SU-DHL-6 (cell line): ENCODE measurements around the gene CATSPER4.

Experiments
- H2AFZ ChIP-seq: fragments of 200-600 bp; sonication (generic); 2 replicates; pipeline ENCODE4 v1.6.1; 2014; ENCODE audit warnings: low read depth, mild to moderate bottlenecking, moderate library complexity, mixed read lengths, antibody characterized with exemption, low read length; ENCODE audit not compliant: severe bottlenecking
- H3F3A ChIP-seq: fragments of 200-600 bp; shearing (Covaris generic); 2 replicates; pipeline ENCODE4 v1.6.0; 2016; ENCODE audit warnings: antibody characterized with exemption, mild to moderate bottlenecking; ENCODE audit not compliant: insufficient read depth
- H3K27ac ChIP-seq: fragments of 200-600 bp; sonication (generic); 2 replicates; pipeline ENCODE4 v1.5.1; 2016; ENCODE audit warnings: low read depth, mild to moderate bottlenecking, low read length, moderate library complexity, mixed read lengths
- H3K27me3 ChIP-seq: fragments of 200-600 bp; sonication (generic), shearing (Covaris generic); 2 replicates; pipeline ENCODE4 v1.6.0; 2014; ENCODE audit warnings: mild to moderate bottlenecking, low read length
- H3K36me3 ChIP-seq: fragments of 200-600 bp; sonication (generic); 2 replicates; pipeline ENCODE4 v1.6.1; 2014; ENCODE audit warnings: mild to moderate bottlenecking, low read length, mixed read lengths
- H3K4me2 ChIP-seq: fragments of 300-600, 200-600 bp; shearing (Covaris generic), sonication (generic); 2 replicates; pipeline ENCODE4 v1.6.0; 2014; ENCODE audit warnings: low read length, low read depth, mild to moderate bottlenecking; ENCODE audit not compliant: poor library complexity, severe bottlenecking
- H3K4me3 ChIP-seq: fragments of 200-600 bp; sonication (generic); 2 replicates; pipeline ENCODE4 v1.5.1; 2014; ENCODE audit warnings: antibody characterized with exemption, low read length, mild to moderate bottlenecking, mixed read lengths; ENCODE audit not compliant: insufficient read depth, poor library complexity, severe bottlenecking
- H3K79me2 ChIP-seq: fragments of 200-600 bp; sonication (generic); 2 replicates; pipeline ENCODE4 v1.6.1; 2014; ENCODE audit warnings: mild to moderate bottlenecking, low read length, moderate library complexity; ENCODE audit not compliant: insufficient read depth
- H3K9ac ChIP-seq: fragments of 200-600 bp; sonication (generic); 2 replicates; pipeline ENCODE4 v1.7.0; 2014; ENCODE audit warnings: mild to moderate bottlenecking, low read length
- H3K9me2 ChIP-seq: fragments of 200-600 bp; sonication (generic); replicated peaks from 2 replicates; pipeline ENCODE4 v1.6.1; 2014; ENCODE audit warnings: low read length; ENCODE audit not compliant: insufficient read depth
- H3K9me3 ChIP-seq: fragments of 200-600 bp; sonication (generic); 2 replicates; pipeline ENCODE4 v1.6.1; 2014; ENCODE audit warnings: low read length, mixed read lengths; ENCODE audit not compliant: insufficient read depth
- H4K20me1 ChIP-seq: fragments of 200-600 bp; sonication (generic); 2 replicates; pipeline ENCODE4 v1.6.1; 2014; ENCODE audit warnings: low read depth, mild to moderate bottlenecking, antibody characterized with exemption, low read length, moderate library complexity, mixed read lengths
- EZH2phosphoT487 ChIP-seq: fragments of 200-600 bp; sonication (generic), shearing (Covaris generic); conservative IDR thresholded peaks from 2 replicates; pipeline ENCODE4 v1.6.1; 2018; ENCODE audit warnings: mild to moderate bottlenecking, antibody characterized with exemption, low read length, moderate library complexity, mixed read lengths
- TF ChIP-seq, protein P1 (sequence below): fragments of 200-600 bp; sonication (generic); IDR thresholded peaks from one replicate; pipeline ENCODE4 v1.5.1; 2017; ENCODE audit warnings: antibody characterized with exemption, mild to moderate bottlenecking, low read length, moderate library complexity; ENCODE audit not compliant: insufficient read depth, poor library complexity, severe bottlenecking

Gene CATSPER4

DNA sequence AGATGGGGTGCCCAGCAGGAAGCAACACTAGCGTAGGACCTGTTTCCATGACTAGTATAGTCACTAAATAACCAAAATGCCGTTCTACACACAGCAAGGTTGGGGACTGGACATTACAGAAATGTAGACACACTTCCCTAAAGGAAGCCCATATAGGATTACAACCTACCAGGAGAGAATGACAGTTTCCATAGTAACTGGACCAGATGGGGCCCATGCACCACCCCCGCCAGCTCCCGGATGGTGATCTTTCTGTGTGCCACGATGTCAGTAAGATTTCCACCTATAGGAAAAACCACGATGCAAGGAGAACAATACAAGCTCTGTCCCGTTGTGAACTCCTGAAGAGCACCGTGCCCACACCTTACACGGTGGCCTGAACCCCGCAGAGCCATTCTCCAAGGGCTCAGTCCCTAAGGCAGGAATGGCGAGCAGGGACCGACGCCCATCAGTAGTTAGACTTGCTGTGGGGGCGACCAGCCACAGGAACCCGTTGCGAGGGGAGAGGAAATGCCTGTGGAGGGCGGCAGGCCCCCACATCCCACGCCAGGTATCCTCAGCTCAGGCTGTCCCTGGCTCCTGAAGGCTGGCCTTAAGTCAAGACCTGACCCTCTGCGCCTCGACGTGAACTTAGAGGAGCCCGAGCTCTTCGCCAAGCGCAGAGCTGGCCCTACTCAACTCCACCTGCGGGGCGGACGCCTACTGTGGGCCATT, 30.0 kb downstream of the CATSPER4 start:
- Histone ChIP-seq H4K20me1 (no peaks in the 10 kb centered on the region), H3K79me2 (no peaks in the 10 kb centered on the region), H3K4me3 (no peak overlapping the region), H3K27me3 (no peaks in the 10 kb centered on the region), H3K9me3 (no peaks in the 10 kb centered on the region), H3K4me2 (no peak overlapping the region), H3F3A (no peaks in the 10 kb centered on the region), H2AFZ (no peak overlapping the region), H3K27ac (no peak overlapping the region), H3K36me3 (no peaks in the 10 kb centered on the region), H3K9ac (no peak overlapping the region), H3K9me2 (no peaks in the 10 kb centered on the region)
- no peak for TF ChIP-seq EZH2phosphoT487
- TF ChIP-seq, protein P1, sequence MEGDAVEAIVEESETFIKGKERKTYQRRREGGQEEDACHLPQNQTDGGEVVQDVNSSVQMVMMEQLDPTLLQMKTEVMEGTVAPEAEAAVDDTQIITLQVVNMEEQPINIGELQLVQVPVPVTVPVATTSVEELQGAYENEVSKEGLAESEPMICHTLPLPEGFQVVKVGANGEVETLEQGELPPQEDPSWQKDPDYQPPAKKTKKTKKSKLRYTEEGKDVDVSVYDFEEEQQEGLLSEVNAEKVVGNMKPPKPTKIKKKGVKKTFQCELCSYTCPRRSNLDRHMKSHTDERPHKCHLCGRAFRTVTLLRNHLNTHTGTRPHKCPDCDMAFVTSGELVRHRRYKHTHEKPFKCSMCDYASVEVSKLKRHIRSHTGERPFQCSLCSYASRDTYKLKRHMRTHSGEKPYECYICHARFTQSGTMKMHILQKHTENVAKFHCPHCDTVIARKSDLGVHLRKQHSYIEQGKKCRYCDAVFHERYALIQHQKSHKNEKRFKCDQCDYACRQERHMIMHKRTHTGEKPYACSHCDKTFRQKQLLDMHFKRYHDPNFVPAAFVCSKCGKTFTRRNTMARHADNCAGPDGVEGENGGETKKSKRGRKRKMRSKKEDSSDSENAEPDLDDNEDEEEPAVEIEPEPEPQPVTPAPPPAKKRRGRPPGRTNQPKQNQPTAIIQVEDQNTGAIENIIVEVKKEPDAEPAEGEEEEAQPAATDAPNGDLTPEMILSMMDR: no peak

DNA sequence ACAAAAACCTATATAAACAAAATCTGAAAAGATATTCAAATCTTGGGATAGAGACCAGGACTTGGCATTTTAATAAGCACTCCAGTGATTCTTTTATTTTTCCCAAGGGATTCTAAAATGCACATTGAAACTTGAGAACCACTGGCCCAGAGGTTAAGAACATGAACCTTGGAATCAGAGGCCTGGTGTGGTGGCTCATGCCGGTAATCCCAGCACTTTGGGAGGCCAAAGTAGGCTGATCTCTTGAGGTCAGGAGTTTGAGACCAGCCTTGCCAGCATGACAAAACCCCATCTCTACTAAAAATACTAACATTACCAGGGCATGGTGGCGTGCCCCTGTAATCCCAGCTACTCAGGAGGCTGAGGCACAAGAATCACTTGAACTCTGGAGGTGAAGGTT, 30.7 kb downstream of the CATSPER4 start:
- H3K79me2 ChIP-seq: no peaks in the 10 kb centered on the region
- H3K36me3 ChIP-seq: no peaks in the 10 kb centered on the region
- H3K4me3 ChIP-seq: no peak overlapping the region
- no peaks in the 10 kb centered on the region for H3K9me2 ChIP-seq
- H4K20me1 ChIP-seq: no peaks in the 10 kb centered on the region
- no peaks in the 10 kb centered on the region for H3F3A ChIP-seq
- H2AFZ ChIP-seq: no peak overlapping the region
- H3K9me3 ChIP-seq: no peaks in the 10 kb centered on the region
- TF ChIP-seq, protein P1: no peak
- no peak for TF ChIP-seq EZH2phosphoT487
- no peak overlapping the region for H3K9ac ChIP-seq
- no peak overlapping the region for H3K4me2 ChIP-seq
- H3K27ac ChIP-seq: no peak overlapping the region
- H3K27me3 ChIP-seq: no peaks in the 10 kb centered on the region

DNA sequence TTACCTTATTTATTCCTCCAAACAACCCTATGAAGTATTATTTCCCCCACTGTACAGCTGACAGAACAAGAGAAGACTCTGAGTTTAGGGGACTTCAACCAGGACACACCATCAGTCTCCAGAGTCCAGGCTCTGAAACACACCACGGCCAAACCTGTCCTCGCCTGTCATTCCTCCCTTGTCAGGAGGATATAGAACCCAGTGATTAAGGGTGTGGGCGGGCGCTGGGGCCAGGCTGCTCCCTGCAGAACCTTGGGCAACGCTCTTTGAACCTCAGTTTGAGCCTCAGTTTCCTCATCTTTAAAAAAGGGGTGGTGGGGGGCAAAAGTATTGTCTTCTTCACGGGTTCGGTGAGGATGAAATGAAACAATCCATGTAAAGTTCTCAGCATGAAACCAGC, 34.2 kb downstream of the CATSPER4 start:
- Histone ChIP-seq H3K36me3 (no peaks in the 10 kb centered on the region), H3F3A (no peaks in the 10 kb centered on the region), H3K27ac (no peak overlapping the region), H3K79me2 (no peaks in the 10 kb centered on the region), H2AFZ (no peak overlapping the region), H3K4me2 (no peak overlapping the region), H3K4me3 (no peak overlapping the region), H3K27me3 (no peaks in the 10 kb centered on the region), H3K9me2 (no peaks in the 10 kb centered on the region), H3K9me3 (no peaks in the 10 kb centered on the region), H3K9ac (no peak overlapping the region), H4K20me1 (no peaks in the 10 kb centered on the region)
- no peak for TF ChIP-seq EZH2phosphoT487
- TF ChIP-seq, protein P1: no peak
